ENCODE results near the gene TAC4.

TAC4 gene

DNA sequence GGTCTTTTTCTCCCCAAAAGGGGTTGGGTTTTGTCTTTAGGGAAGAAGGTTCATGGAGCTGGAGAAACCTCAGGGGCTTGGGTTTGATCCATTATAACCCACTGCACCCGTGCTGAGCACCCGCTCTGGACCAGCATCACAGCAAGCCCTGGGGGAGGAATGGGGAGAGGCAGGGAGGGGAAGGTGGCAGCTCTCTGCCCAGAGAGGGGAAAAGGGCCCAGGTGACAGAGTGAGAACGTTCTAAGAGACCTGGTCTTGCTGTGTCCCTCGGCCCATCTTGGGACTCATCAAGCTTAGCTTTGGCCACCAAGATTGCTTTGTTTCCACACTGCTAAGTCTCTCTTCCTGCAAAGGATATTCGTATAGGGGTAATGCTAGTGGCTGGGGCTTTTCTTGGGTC, 38.2 kb upstream of the TAC4 start:
- no peak overlapping the region for H2BK15ac ChIP-seq (ENCODE audit: low read length)
- H3K79me1 ChIP-seq (ENCODE audit: low read depth, low read length) = no peaks in the 10 kb centered on the region
- no CpG with 5 or more reads among the region's 5 CpGs for WGBS, 2 donors (ENCODE audit: extremely low coverage in 2 of 2, insufficient read length in 2 of 2, insufficient replicate concordance in 1 of 2)
- no peak overlapping the region for H3K4me3 ChIP-seq (ENCODE audit: low read length in 2 of 2)
- peak overlapping the region; percentile 23 for H3K18ac ChIP-seq (ENCODE audit: low read length)
- no peak overlapping the region for H3K27ac ChIP-seq (replicated peaks; ENCODE audit: low read length)
- no peak overlapping the region for H4K91ac ChIP-seq (ENCODE audit: low read depth, low read length, poor library complexity)
- H2BK120ac ChIP-seq (ENCODE audit: low read depth, low read length) = no peak overlapping the region
- H3K4me1 ChIP-seq (ENCODE audit: control insufficient read depth in 2 of 2, insufficient read depth in 1 of 2, low read depth in 1 of 2, low read length in 2 of 2) = peaks cover 0 to 12% of the 10 kb centered on the region in 2 donors
- H3K4ac ChIP-seq (ENCODE audit: low read length) = no peak overlapping the region
- no peak overlapping the region for H2BK5ac ChIP-seq (ENCODE audit: low read length)
- no peak overlapping the region for H3K14ac ChIP-seq (ENCODE audit: low read length)
- no peaks in the 10 kb centered on the region for H3K36me3 ChIP-seq (replicated peaks in 1 of 2; ENCODE audit: control insufficient read depth in 2 of 2, insufficient read depth in 2 of 2, low read length in 2 of 2)
- no peak overlapping the region for H2AK5ac ChIP-seq (ENCODE audit: low read depth, low read length)
- H3K4me2 ChIP-seq (ENCODE audit: insufficient read depth, low read length, poor library complexity, severe bottlenecking) = no peak overlapping the region
- peaks cover 0 to 84% (median 14%) of the 10 kb centered on the region in 3 experiments for H3K27me3 ChIP-seq (ENCODE audit: control insufficient read depth in 3 of 3, insufficient read depth in 3 of 3, low read depth in 1 of 3, low read length in 3 of 3)
- no peak overlapping the region for H4K8ac ChIP-seq (ENCODE audit: low read depth, low read length)
- no peak overlapping the region for H2AFZ ChIP-seq (ENCODE audit: low read length)
- no peak overlapping the region for H2BK12ac ChIP-seq (ENCODE audit: low read length)
- no peak overlapping the region for H3K23ac ChIP-seq (ENCODE audit: low read depth, low read length, poor library complexity)
- H3K9ac ChIP-seq (ENCODE audit: low read depth, low read length, poor library complexity) = no peak overlapping the region
- DNase-seq (ENCODE audit: low spot score) = no peak
- H3K9me3 ChIP-seq (replicated peaks in 1 of 2; ENCODE audit: control insufficient read depth in 2 of 2, insufficient read depth in 1 of 2, low read depth in 1 of 2, low read length in 2 of 2) = no peaks in the 10 kb centered on the region

DNA sequence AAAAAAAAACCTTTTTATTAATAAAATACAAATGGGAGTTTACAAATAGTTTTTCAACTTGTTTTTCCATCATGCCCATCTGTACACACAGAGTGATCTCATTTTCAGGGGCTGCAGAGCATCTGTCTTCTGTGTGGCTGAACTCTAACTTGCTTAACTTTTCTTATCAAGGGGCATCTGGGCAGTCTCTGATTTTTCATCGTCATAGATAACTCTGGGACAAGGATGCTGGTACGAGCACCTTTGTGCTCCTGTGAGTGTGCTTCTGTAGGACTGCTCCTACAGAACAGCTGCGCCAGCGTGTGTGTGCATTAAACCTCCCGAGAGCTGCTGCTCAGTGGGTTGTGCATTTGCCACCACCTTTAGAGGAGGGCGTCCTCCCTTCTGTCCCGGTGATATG, 34.6 kb upstream of the TAC4 start:
- no peak overlapping the region for H3K27ac ChIP-seq (replicated peaks; ENCODE audit: low read length)

DNA sequence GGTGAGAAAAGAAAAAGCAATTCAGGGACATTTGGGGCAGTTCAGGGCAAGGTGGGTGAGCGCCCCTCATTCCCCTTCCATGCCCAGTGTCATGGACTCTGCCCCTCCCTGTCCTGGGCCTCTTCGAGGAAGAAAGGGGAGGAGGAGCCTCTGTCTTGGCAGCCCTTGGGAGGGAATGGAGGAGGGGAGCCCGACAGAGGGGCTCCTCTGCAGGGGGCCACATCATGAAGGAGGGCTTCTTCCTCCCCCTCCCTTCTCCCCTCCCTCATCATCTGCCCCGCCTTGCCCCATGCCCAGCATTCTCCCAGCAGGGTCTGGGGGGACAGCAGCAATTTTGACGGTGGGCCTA, 33.2 kb upstream of the TAC4 start:
- Histone ChIP-seq H4K8ac (ENCODE audit: low read depth, low read length) (no peak overlapping the region), H2AFZ (ENCODE audit: low read length) (peak overlapping the region; percentile 90), H3K4me1 (ENCODE audit: control insufficient read depth in 2 of 2, insufficient read depth in 1 of 2, low read depth in 1 of 2, low read length in 2 of 2) (peaks cover 3 to 14% of the 10 kb centered on the region in 2 donors), H4K91ac (ENCODE audit: low read depth, low read length, poor library complexity) (no peak overlapping the region), H2AK5ac (ENCODE audit: low read depth, low read length) (no peak overlapping the region), H3K4me2 (ENCODE audit: insufficient read depth, low read length, poor library complexity, severe bottlenecking) (peak overlapping the region; percentile 69), H3K9ac (ENCODE audit: low read depth, low read length, poor library complexity) (no peak overlapping the region), H3K14ac (ENCODE audit: low read length) (no peak overlapping the region), H3K79me1 (ENCODE audit: low read depth, low read length) (no peaks in the 10 kb centered on the region), H2BK12ac (ENCODE audit: low read length) (no peak overlapping the region), H3K27me3 (ENCODE audit: control insufficient read depth in 3 of 3, insufficient read depth in 3 of 3, low read depth in 1 of 3, low read length in 3 of 3) (peaks cover 0 to 81% (median 0%) of the 10 kb centered on the region in 3 experiments), H3K36me3 (replicated peaks in 1 of 2; ENCODE audit: control insufficient read depth in 2 of 2, insufficient read depth in 2 of 2, low read length in 2 of 2) (no peaks in the 10 kb centered on the region), H2BK5ac (ENCODE audit: low read length) (no peak overlapping the region), H3K4me3 (ENCODE audit: low read length in 2 of 2) (no peak overlapping the region), H2BK15ac (ENCODE audit: low read length) (no peak overlapping the region), H3K23ac (ENCODE audit: low read depth, low read length, poor library complexity) (no peak overlapping the region), H3K18ac (ENCODE audit: low read length) (no peak overlapping the region), H2BK120ac (ENCODE audit: low read depth, low read length) (no peak overlapping the region), H3K9me3 (replicated peaks in 1 of 2; ENCODE audit: control insufficient read depth in 2 of 2, insufficient read depth in 1 of 2, low read depth in 1 of 2, low read length in 2 of 2) (no peaks in the 10 kb centered on the region), H3K27ac (replicated peaks; ENCODE audit: low read length) (no peak overlapping the region), H3K4ac (ENCODE audit: low read length) (no peak overlapping the region)
- WGBS, 2 donors (ENCODE audit: extremely low coverage in 2 of 2, insufficient read length in 2 of 2, insufficient replicate concordance in 1 of 2) = no CpG with 5 or more reads among the region's 5 CpGs
- no peak for DNase-seq (ENCODE audit: low spot score)

More for the DNA sequence above, 34.6 kb upstream of the TAC4 start:
- no peak overlapping the region for H4K8ac ChIP-seq (ENCODE audit: low read depth, low read length)
- H3K4me2 ChIP-seq (ENCODE audit: insufficient read depth, low read length, poor library complexity, severe bottlenecking) = no peak overlapping the region
- H2BK5ac ChIP-seq (ENCODE audit: low read length) = no peak overlapping the region
- H2AFZ ChIP-seq (ENCODE audit: low read length) = no peak overlapping the region
- H3K4me1 ChIP-seq (ENCODE audit: control insufficient read depth in 2 of 2, insufficient read depth in 1 of 2, low read depth in 1 of 2, low read length in 2 of 2) = peaks cover 3 to 17% of the 10 kb centered on the region in 2 donors
- DNase-seq (ENCODE audit: low spot score) = no peak
- H3K4ac ChIP-seq (ENCODE audit: low read length) = no peak overlapping the region
- H2BK12ac ChIP-seq (ENCODE audit: low read length) = no peak overlapping the region
- peak overlapping the region; percentile 77 for H2BK15ac ChIP-seq (ENCODE audit: low read length)
- H2AK5ac ChIP-seq (ENCODE audit: low read depth, low read length) = no peak overlapping the region
- H3K36me3 ChIP-seq (replicated peaks in 1 of 2; ENCODE audit: control insufficient read depth in 2 of 2, insufficient read depth in 2 of 2, low read length in 2 of 2) = no peaks in the 10 kb centered on the region
- no peak overlapping the region for H3K4me3 ChIP-seq (ENCODE audit: low read length in 2 of 2)
- H2BK120ac ChIP-seq (ENCODE audit: low read depth, low read length) = no peak overlapping the region
- no peak overlapping the region for H3K9ac ChIP-seq (ENCODE audit: low read depth, low read length, poor library complexity)
- H3K27me3 ChIP-seq (ENCODE audit: control insufficient read depth in 3 of 3, insufficient read depth in 3 of 3, low read depth in 1 of 3, low read length in 3 of 3) = peaks cover 0 to 79% (median 0%) of the 10 kb centered on the region in 3 experiments
- WGBS, 2 donors (ENCODE audit: extremely low coverage in 2 of 2, insufficient read length in 2 of 2, insufficient replicate concordance in 1 of 2) = no CpG with 5 or more reads among the region's 7 CpGs
- H3K79me1 ChIP-seq (ENCODE audit: low read depth, low read length) = no peaks in the 10 kb centered on the region
- no peak overlapping the region for H3K23ac ChIP-seq (ENCODE audit: low read depth, low read length, poor library complexity)
- H4K91ac ChIP-seq (ENCODE audit: low read depth, low read length, poor library complexity) = no peak overlapping the region
- no peak overlapping the region for H3K14ac ChIP-seq (ENCODE audit: low read length)
- no peak overlapping the region for H3K18ac ChIP-seq (ENCODE audit: low read length)
- H3K9me3 ChIP-seq (replicated peaks in 1 of 2; ENCODE audit: control insufficient read depth in 2 of 2, insufficient read depth in 1 of 2, low read depth in 1 of 2, low read length in 2 of 2) = no peaks in the 10 kb centered on the region

DNA sequence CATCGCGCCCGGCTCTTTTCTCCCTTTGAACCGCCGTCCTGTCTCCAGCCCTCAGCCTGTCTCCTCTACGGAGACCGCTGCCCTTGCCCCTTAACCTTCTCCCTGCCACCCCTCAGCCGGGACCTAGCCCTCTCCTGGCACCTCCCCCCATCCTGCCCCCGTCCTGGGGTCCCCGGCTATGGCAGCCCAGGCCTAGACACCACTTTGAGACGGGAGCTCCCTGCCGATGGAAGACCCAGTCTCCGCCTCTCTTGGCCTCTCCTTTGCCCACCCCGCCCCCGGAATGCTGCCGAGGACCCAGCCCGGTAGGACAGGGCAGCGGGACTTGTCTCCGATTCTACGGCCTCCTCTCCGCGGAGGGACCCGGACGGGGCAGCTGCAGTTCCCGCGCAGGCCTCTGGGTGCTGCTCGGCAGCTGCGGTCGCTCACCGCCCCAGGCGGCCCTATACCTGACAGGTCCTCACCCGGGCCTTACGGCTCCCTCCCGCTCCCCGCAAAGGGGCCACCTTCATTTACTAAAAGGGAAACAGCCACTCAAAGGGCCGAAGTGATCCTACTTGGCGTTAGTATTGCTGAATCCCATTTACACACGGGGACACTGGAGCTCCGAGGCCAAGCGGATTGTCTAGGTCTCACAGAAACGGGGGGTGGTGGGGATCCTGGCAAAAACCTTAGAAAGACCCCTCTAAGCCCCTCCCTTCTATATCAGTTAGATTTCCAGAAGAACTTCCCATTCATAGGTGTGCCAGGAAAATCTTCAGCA, 32.6 kb upstream of the TAC4 start:
- peak; percentile 82 for DNase-seq (ENCODE audit: low spot score)
- peak overlapping the region in 1 of 2 donors; percentile 68 for H3K4me3 ChIP-seq (ENCODE audit: low read length in 2 of 2)

More for the DNA sequence above, 32.6 kb upstream of the TAC4 start:
- H3K4ac ChIP-seq (ENCODE audit: low read length) = no peak overlapping the region
- H2BK120ac ChIP-seq (ENCODE audit: low read depth, low read length) = no peak overlapping the region
- peak overlapping the region; percentile 81 for H3K23ac ChIP-seq (ENCODE audit: low read depth, low read length, poor library complexity)
- no peak overlapping the region for H2BK5ac ChIP-seq (ENCODE audit: low read length)
- peaks cover 3 to 18% of the 10 kb centered on the region in 2 donors for H3K4me1 ChIP-seq (ENCODE audit: control insufficient read depth in 2 of 2, insufficient read depth in 1 of 2, low read depth in 1 of 2, low read length in 2 of 2)
- H3K4me2 ChIP-seq (ENCODE audit: insufficient read depth, low read length, poor library complexity, severe bottlenecking) = peak overlapping the region; percentile 69
- peak overlapping the region; percentile 30 for H3K27ac ChIP-seq (replicated peaks; ENCODE audit: low read length)
- no peaks in the 10 kb centered on the region for H3K9me3 ChIP-seq (replicated peaks in 1 of 2; ENCODE audit: control insufficient read depth in 2 of 2, insufficient read depth in 1 of 2, low read depth in 1 of 2, low read length in 2 of 2)
- WGBS, 2 donors (ENCODE audit: extremely low coverage in 2 of 2, insufficient read length in 2 of 2, insufficient replicate concordance in 1 of 2) = no CpG with 5 or more reads among the region's 41 CpGs
- H2BK12ac ChIP-seq (ENCODE audit: low read length) = no peak overlapping the region
- peak overlapping the region; percentile 89 for H3K18ac ChIP-seq (ENCODE audit: low read length)
- H4K8ac ChIP-seq (ENCODE audit: low read depth, low read length) = no peak overlapping the region
- peak overlapping the region; percentile 51 for H2AK5ac ChIP-seq (ENCODE audit: low read depth, low read length)
- no peak overlapping the region for H3K14ac ChIP-seq (ENCODE audit: low read length)
- H2AFZ ChIP-seq (ENCODE audit: low read length) = peak overlapping the region; percentile 90
- H3K27me3 ChIP-seq (ENCODE audit: control insufficient read depth in 3 of 3, insufficient read depth in 3 of 3, low read depth in 1 of 3, low read length in 3 of 3) = peaks cover 0 to 80% (median 0%) of the 10 kb centered on the region in 3 experiments
- H3K36me3 ChIP-seq (replicated peaks in 1 of 2; ENCODE audit: control insufficient read depth in 2 of 2, insufficient read depth in 2 of 2, low read length in 2 of 2) = no peaks in the 10 kb centered on the region
- H2BK15ac ChIP-seq (ENCODE audit: low read length) = no peak overlapping the region
- no peak overlapping the region for H3K9ac ChIP-seq (ENCODE audit: low read depth, low read length, poor library complexity)
- no peak overlapping the region for H4K91ac ChIP-seq (ENCODE audit: low read depth, low read length, poor library complexity)
- no peaks in the 10 kb centered on the region for H3K79me1 ChIP-seq (ENCODE audit: low read depth, low read length)
